Calu3 (cell line): Measurements from ENCODE around the gene PCTP. TPM values are rescaled to one million over a fixed set of nuclear protein-coding genes. Genes with fewer than 3 reads are reported as not detected.

Experiments used
- BruUV-seq: library from RNA; stranded (reverse); fragments of 400-500 nt; replicated peaks from 2 replicates; lab custom pipeline; 2021; lab: Mats Ljungman, UMichigan
- CTCF ChIA-PET: fragments of 300-600 bp; sonication (Branson Sonifier 250); formaldehyde crosslinking; loops from one replicate; lab custom pipeline; 2022; ENCODE audit warnings: antibody characterized with exemption; lab: Charles Lee
- DNase-seq: peaks from one replicate; pipeline ENCODE4 v3.0.0; 2022
- H3K27ac Mint-ChIP-seq: one replicate; pipeline ENCODE4 v1.8.0; 2022; ENCODE audit warnings: mixed read lengths; ENCODE audit not compliant: unreplicated experiment
- H3K27me3 Mint-ChIP-seq: one replicate; pipeline ENCODE4 v1.8.0; 2022; ENCODE audit warnings: mixed read lengths; ENCODE audit not compliant: unreplicated experiment
- H3K36me3 Mint-ChIP-seq: one replicate; pipeline ENCODE4 v1.8.0; 2022; ENCODE audit warnings: mild to moderate bottlenecking, moderate library complexity, mixed read lengths; ENCODE audit not compliant: insufficient read depth, unreplicated experiment
- H3K4me1 Mint-ChIP-seq: one replicate; pipeline ENCODE4 v1.8.0; 2022; ENCODE audit warnings: mild to moderate bottlenecking, low read depth, mixed read lengths; ENCODE audit not compliant: unreplicated experiment
- H3K4me3 Mint-ChIP-seq: one replicate; pipeline ENCODE4 v1.8.0; 2022; ENCODE audit warnings: mild to moderate bottlenecking, low read depth, moderate library complexity, mixed read lengths; ENCODE audit not compliant: unreplicated experiment
- H3K9me3 Mint-ChIP-seq: one replicate; pipeline ENCODE4 v1.8.0; 2022; ENCODE audit warnings: low read depth, mixed read lengths; ENCODE audit not compliant: unreplicated experiment
- intact Hi-C: fragments of 100-400 bp; cut with micrococcal nuclease; formaldehyde crosslinking; loops from one replicate; pipeline ENCODE4 v1.10.0; 2022; ENCODE audit not compliant: unreplicated experiment
- total RNA-seq: library from RNA; stranded (reverse); gene quantifications from 2 replicates; pipeline ENCODE4 v1.2.3, GENCODE V29; 2022
- TF ChIP-seq, protein P1 (sequence below): fragments of 200-600 bp; IDR thresholded peaks from one replicate; pipeline ENCODE4 v1.8.0; 2022; ENCODE audit warnings: antibody characterized with exemption; ENCODE audit not compliant: unreplicated experiment

Gene PCTP
- total RNA-seq, 1 experiment from 2014 or later, result 20.1 TPM

DNA sequence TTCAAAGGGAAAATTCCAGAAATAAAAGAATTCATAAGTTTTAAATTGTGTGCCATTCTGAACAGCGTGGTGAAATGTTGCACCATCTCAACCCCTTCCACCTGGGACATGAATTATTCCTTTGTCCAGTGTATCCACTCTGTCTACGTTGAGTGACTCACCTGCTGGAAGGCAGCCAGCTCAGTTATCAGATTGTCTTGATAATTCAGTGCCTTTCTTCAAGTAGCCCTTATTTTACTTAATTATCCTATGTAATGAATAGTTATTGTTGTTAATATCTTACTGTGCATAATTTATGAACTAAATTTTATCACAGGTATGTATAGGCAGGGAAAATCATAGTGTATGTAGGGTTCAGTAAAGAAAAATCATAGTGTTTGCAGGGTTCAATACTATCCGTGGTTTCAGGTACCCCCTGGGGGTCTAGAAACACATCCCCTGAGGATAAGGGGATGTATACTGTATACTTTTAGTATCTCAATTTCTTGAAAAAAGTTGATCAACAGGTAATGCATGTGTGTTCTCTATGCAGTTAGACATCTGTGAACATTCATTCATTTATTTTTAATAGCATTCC is 7.7 kb upstream of the PCTP start:
- intact Hi-C loops, result no loop called here
- CTCF ChIA-PET, result interaction anchor here (0.8 to 1.7 kb wide), 7 partner anchors 8 to 141 kb away, joined by 3 to 6 read pairs (median 4); partner anchors contain the start of gene PCTP
- H3K36me3 Mint-ChIP-seq, result peaks cover 5% of the 10 kb centered on the region
- no peaks in the 10 kb centered on the region for H3K27me3 Mint-ChIP-seq
- no peak overlapping the region for H3K4me3 Mint-ChIP-seq
- peaks cover 39% of the 10 kb centered on the region for H3K4me1 Mint-ChIP-seq
- H3K9me3 Mint-ChIP-seq, result no peaks in the 10 kb centered on the region
- peak overlapping the region; percentile 83 for H3K27ac Mint-ChIP-seq
- BruUV-seq, result no TSS peak
- DNase-seq, result peak; percentile 82
- TF ChIP-seq, protein P1, sequence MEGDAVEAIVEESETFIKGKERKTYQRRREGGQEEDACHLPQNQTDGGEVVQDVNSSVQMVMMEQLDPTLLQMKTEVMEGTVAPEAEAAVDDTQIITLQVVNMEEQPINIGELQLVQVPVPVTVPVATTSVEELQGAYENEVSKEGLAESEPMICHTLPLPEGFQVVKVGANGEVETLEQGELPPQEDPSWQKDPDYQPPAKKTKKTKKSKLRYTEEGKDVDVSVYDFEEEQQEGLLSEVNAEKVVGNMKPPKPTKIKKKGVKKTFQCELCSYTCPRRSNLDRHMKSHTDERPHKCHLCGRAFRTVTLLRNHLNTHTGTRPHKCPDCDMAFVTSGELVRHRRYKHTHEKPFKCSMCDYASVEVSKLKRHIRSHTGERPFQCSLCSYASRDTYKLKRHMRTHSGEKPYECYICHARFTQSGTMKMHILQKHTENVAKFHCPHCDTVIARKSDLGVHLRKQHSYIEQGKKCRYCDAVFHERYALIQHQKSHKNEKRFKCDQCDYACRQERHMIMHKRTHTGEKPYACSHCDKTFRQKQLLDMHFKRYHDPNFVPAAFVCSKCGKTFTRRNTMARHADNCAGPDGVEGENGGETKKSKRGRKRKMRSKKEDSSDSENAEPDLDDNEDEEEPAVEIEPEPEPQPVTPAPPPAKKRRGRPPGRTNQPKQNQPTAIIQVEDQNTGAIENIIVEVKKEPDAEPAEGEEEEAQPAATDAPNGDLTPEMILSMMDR, result no peak

DNA sequence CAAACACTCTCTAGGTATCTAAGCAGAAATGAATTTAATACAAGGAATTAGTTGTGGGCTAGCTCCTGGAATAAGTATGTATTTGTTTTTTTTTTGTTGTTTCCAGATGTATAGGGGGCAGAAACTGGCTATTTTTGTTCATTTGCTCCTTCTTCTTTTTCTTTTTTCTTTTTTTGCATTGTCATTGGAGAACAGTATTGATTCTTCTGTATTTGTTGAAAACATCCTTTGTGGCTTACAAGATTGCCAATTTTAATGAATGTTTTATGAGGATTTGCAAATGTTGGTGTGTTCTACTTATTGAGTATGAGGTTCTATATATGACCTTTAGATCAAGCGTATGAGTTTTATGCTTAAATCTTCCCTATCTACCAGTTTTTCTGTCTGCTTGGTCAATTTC is 5.6 kb upstream of the PCTP start:
- CTCF ChIA-PET, result no interaction called here

DNA sequence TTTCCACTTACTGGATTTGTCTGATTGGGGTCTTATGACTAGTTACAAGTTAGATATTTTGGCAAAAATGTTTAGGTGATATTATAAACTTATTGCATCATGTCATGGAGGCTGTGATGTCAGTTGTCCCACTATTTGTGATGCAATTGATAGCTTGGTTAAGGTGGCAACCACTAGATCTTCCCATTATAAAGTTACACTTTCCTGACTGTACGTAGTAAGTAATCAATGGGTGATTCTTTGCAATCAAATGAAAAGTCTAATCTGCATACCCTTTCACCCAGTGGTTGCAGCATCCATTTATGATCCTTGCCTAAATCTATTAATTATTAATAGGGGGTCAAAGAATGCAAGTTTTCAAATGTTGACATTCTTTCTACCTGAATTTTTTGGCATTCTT is 4.4 kb upstream of the PCTP start:
- H3K9me3 Mint-ChIP-seq, result no peaks in the 10 kb centered on the region
- H3K36me3 Mint-ChIP-seq, result peaks cover 16% of the 10 kb centered on the region
- CTCF ChIA-PET, result no interaction called here
- peaks cover 32% of the 10 kb centered on the region for H3K4me1 Mint-ChIP-seq
- no peak for DNase-seq
- TF ChIP-seq, protein P1, result no peak
- H3K27me3 Mint-ChIP-seq, result no peaks in the 10 kb centered on the region
- no peak overlapping the region for H3K4me3 Mint-ChIP-seq
- intact Hi-C loops, result no loop called here
- BruUV-seq, result no TSS peak
- H3K27ac Mint-ChIP-seq, result peak overlapping the region; percentile 64

More for the DNA sequence above, 5.6 kb upstream of the PCTP start:
- peaks cover 5% of the 10 kb centered on the region for H3K36me3 Mint-ChIP-seq
- intact Hi-C loops, result no loop called here
- H3K27me3 Mint-ChIP-seq, result no peaks in the 10 kb centered on the region
- no peak overlapping the region for H3K27ac Mint-ChIP-seq
- no peaks in the 10 kb centered on the region for H3K9me3 Mint-ChIP-seq
- peaks cover 37% of the 10 kb centered on the region for H3K4me1 Mint-ChIP-seq
- no TSS peak for BruUV-seq
- DNase-seq, result no peak
- TF ChIP-seq, protein P1, result no peak
- H3K4me3 Mint-ChIP-seq, result no peak overlapping the region

DNA sequence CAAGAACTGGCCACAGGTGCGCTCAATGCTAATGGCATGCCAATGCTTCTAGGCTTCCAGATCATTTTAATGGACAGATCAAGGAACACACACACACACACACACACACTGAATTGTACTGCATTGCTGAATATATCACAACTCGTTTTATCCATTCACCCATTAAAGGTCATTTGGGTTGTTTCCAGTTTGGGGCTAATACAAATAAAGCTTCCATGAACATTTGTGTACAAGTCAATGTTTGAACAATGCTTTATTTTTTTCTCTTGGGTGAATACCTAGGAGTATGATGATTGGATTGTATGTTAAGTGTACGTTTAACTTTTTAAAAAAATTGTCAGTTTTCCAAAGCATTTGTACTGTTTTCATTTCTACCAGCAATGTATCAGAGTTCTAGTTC is 3.6 kb upstream of the PCTP start:
- H3K27ac Mint-ChIP-seq, result no peak overlapping the region
- CTCF ChIA-PET, result no interaction called here
- BruUV-seq, result no TSS peak
- intact Hi-C loops, result no loop called here
- no peak for DNase-seq
- H3K9me3 Mint-ChIP-seq, result no peaks in the 10 kb centered on the region
- TF ChIP-seq, protein P1, result no peak
- peaks cover 29% of the 10 kb centered on the region for H3K4me1 Mint-ChIP-seq
- no peak overlapping the region for H3K4me3 Mint-ChIP-seq
- H3K36me3 Mint-ChIP-seq, result peaks cover 20% of the 10 kb centered on the region
- no peaks in the 10 kb centered on the region for H3K27me3 Mint-ChIP-seq
